ENCODE data around the gene LIPH. TPM values are rescaled to one million over a fixed set of nuclear protein-coding genes. Genes with fewer than 3 reads are reported as not detected.
"Not testable (repeated sequence)": the region's sequence is repeated elsewhere in the genome, so short reads cannot be mapped to it uniquely, and the experiment has no call there.

The LIPH gene
- total RNA-seq, 1 donor from 2014 or later, result 1.3 TPM

GRCh38 chr3:185486394-185486793, 66.0 kb downstream of the LIPH start:
- no peak for DNase-seq

- no peak for DNase-seq
Observed at GRCh38 chr3:185484296-185484695, 68.1 kb downstream of the LIPH start.

GRCh38 chr3:185479373-185479945, 72.9 kb downstream of the LIPH start:
- no peak for DNase-seq

GRCh38 chr3:185477316-185477715, 75.1 kb downstream of the LIPH start:
- no peak for DNase-seq

GRCh38 chr3:185474922-185475321, 77.5 kb downstream of the LIPH start:
- DNase-seq, result not testable (repeated sequence)

GRCh38 chr3:185473290-185473815, 79.0 kb downstream of the LIPH start:
- no peak for DNase-seq

- DNase-seq, result no peak
Observed at GRCh38 chr3:185470323-185470722, 82.1 kb downstream of the LIPH start.

- no peak for DNase-seq
Observed at GRCh38 chr3:185469542-185469941, 82.8 kb downstream of the LIPH start.

GRCh38 chr3:185466123-185466522, 86.3 kb downstream of the LIPH start:
- not testable (repeated sequence) for DNase-seq

GRCh38 chr3:185465471-185465870, 86.9 kb downstream of the LIPH start:
- no peak for DNase-seq

- DNase-seq, result no peak
Observed at GRCh38 chr3:185460719-185461350, 91.6 kb downstream of the LIPH start.

- DNase-seq, result no peak
Observed at GRCh38 chr3:185460309-185460708, 92.1 kb downstream of the LIPH start.

GRCh38 chr3:185457376-185457775, 95.0 kb downstream of the LIPH start:
- no peak for DNase-seq

Other genes with a start within 250 kb of the LIPH start
- gene MAP3K13, start 189.5 kb downstream of the LIPH start, total RNA-seq, result 20.8 TPM
- gene TMEM41A, start 53.6 kb downstream of the LIPH start, total RNA-seq, result 15.6 TPM
- gene SENP2, start 33.7 kb upstream of the LIPH start, total RNA-seq, result 56.3 TPM